ENCODE measurements around the gene PSMB3. TPM values are rescaled to one million over a fixed set of nuclear protein-coding genes. Genes with fewer than 3 reads are reported as not detected.

PSMB3 gene
- total RNA-seq, 1 donor from 2014 or later: 118 TPM

GRCh38 chr17:38746849-38747462 is 5.6 kb upstream of the PSMB3 start:
- H3K4me3 Mint-ChIP-seq (ENCODE audit: unreplicated experiment): peak overlapping the region; percentile 81

GRCh38 chr17:38747463-38748148 is 4.9 kb upstream of the PSMB3 start:
- Mint-ChIP-seq H3K9me3 (ENCODE audit: low read depth) (no peaks in the 10 kb centered on the region), H3K4me3 (ENCODE audit: unreplicated experiment) (peak overlapping the region; percentile 81), H3K36me3 (ENCODE audit: low read depth) (peaks cover under 1% of the 10 kb centered on the region), H3K27me3 (ENCODE audit: low read depth) (no peaks in the 10 kb centered on the region), H3K27ac (ENCODE audit: unreplicated experiment) (peak overlapping the region; percentile 84), H3K4me1 (ENCODE audit: low read depth) (peaks cover 63% of the 10 kb centered on the region)
- DNase-seq (ENCODE audit: low spot score): no peak
- peak; percentile 59 for TF ChIP-seq CTCF (IDR thresholded peaks at IDR 0.05)

More at GRCh38 chr17:38746849-38747462, 5.6 kb upstream of the PSMB3 start:
- Mint-ChIP-seq H3K9me3 (ENCODE audit: low read depth) (no peaks in the 10 kb centered on the region), H3K4me1 (ENCODE audit: low read depth) (peaks cover 68% of the 10 kb centered on the region), H3K36me3 (ENCODE audit: low read depth) (no peaks in the 10 kb centered on the region), H3K27ac (ENCODE audit: unreplicated experiment) (peak overlapping the region; percentile 76), H3K27me3 (ENCODE audit: low read depth) (no peaks in the 10 kb centered on the region)
- no peak for DNase-seq (ENCODE audit: low spot score)
- TF ChIP-seq CTCF (IDR thresholded peaks at IDR 0.05): no peak

GRCh38 chr17:38748149-38748891 is 4.2 kb upstream of the PSMB3 start, which contains the start of gene PCGF2:
Gene PCGF2 (minus strand): TSS chr17:38748336. CDS start chr17:38740402, 7,934 bp downstream.
- no peak for DNase-seq (ENCODE audit: low spot score)
- no peaks in the 10 kb centered on the region for H3K9me3 Mint-ChIP-seq (ENCODE audit: low read depth)
- TF ChIP-seq CTCF (IDR thresholded peaks at IDR 0.05): no peak
- H3K36me3 Mint-ChIP-seq (ENCODE audit: low read depth): peaks cover 1% of the 10 kb centered on the region
- peak within 1 kb of the TSS; percentile 84 for H3K27ac Mint-ChIP-seq (ENCODE audit: unreplicated experiment)
- H3K4me1 Mint-ChIP-seq (ENCODE audit: low read depth): peaks cover 61% of the 10 kb centered on the region
- peak within 1 kb of the TSS; percentile 81 for H3K4me3 Mint-ChIP-seq (ENCODE audit: unreplicated experiment)
- H3K27me3 Mint-ChIP-seq (ENCODE audit: low read depth): no peaks in the 10 kb centered on the region

- H3K4me1 Mint-ChIP-seq (ENCODE audit: low read depth): peaks cover 61% of the 10 kb centered on the region
- no peak for TF ChIP-seq CTCF (IDR thresholded peaks at IDR 0.05)
- H3K36me3 Mint-ChIP-seq (ENCODE audit: low read depth): peaks cover 1% of the 10 kb centered on the region
- H3K27me3 Mint-ChIP-seq (ENCODE audit: low read depth): no peaks in the 10 kb centered on the region
- peak overlapping the region; percentile 79 for H3K4me3 Mint-ChIP-seq (ENCODE audit: unreplicated experiment)
- no peak for DNase-seq (ENCODE audit: low spot score)
- no peaks in the 10 kb centered on the region for H3K9me3 Mint-ChIP-seq (ENCODE audit: low read depth)
- no peak overlapping the region for H3K27ac Mint-ChIP-seq (ENCODE audit: unreplicated experiment)
Measured at GRCh38 chr17:38748892-38749222, 3.7 kb upstream of the PSMB3 start.

Data from chondrocyte (in vitro differentiated cells).